Fibroblast of mammary gland (primary cell): ENCODE measurements around the gene VWA5B2.

Experiments used
- DNase-seq: peaks from one replicate; pipeline ENCODE4 v3.0.0-alpha.2; 2010; ENCODE audit warnings: low read depth
- H3K4me3 ChIP-seq: 2 replicates; pipeline ENCODE4 v1.5.1; 2011; ENCODE audit warnings: low read depth, mild to moderate bottlenecking, low read length, moderate library complexity; ENCODE audit not compliant: control insufficient read depth
- TF ChIP-seq, protein P1 (sequence below): conservative IDR thresholded peaks from 2 replicates; pipeline ENCODE4 v1.5.1; 2011; ENCODE audit warnings: low read depth, low read length, inconsistent platforms; ENCODE audit not compliant: control insufficient read depth, insufficient read depth

Gene VWA5B2

DNA sequence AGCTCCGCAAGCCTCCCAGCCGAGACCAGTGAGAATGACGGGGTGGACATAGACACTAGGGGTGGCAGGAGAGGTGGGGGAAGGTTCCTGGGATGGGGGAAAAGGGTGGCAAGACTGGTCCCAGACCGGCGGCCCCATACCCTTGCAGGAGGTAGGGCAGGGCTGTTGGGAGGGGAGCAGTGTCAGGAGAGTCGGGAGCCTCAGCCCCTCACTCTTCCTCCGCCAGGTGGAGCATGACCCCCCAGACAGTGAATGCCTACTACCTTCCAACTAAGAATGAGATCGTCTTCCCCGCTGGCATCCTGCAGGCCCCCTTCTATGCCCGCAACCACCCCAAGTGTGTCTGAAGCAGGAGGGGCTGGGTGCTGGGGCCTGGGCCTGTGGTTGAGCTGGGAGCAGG lies 60.9 kb downstream of the VWA5B2 start:
- no peak overlapping the region for H3K4me3 ChIP-seq
- TF ChIP-seq, protein P1, sequence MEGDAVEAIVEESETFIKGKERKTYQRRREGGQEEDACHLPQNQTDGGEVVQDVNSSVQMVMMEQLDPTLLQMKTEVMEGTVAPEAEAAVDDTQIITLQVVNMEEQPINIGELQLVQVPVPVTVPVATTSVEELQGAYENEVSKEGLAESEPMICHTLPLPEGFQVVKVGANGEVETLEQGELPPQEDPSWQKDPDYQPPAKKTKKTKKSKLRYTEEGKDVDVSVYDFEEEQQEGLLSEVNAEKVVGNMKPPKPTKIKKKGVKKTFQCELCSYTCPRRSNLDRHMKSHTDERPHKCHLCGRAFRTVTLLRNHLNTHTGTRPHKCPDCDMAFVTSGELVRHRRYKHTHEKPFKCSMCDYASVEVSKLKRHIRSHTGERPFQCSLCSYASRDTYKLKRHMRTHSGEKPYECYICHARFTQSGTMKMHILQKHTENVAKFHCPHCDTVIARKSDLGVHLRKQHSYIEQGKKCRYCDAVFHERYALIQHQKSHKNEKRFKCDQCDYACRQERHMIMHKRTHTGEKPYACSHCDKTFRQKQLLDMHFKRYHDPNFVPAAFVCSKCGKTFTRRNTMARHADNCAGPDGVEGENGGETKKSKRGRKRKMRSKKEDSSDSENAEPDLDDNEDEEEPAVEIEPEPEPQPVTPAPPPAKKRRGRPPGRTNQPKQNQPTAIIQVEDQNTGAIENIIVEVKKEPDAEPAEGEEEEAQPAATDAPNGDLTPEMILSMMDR, result no peak
- no peak for DNase-seq

DNA sequence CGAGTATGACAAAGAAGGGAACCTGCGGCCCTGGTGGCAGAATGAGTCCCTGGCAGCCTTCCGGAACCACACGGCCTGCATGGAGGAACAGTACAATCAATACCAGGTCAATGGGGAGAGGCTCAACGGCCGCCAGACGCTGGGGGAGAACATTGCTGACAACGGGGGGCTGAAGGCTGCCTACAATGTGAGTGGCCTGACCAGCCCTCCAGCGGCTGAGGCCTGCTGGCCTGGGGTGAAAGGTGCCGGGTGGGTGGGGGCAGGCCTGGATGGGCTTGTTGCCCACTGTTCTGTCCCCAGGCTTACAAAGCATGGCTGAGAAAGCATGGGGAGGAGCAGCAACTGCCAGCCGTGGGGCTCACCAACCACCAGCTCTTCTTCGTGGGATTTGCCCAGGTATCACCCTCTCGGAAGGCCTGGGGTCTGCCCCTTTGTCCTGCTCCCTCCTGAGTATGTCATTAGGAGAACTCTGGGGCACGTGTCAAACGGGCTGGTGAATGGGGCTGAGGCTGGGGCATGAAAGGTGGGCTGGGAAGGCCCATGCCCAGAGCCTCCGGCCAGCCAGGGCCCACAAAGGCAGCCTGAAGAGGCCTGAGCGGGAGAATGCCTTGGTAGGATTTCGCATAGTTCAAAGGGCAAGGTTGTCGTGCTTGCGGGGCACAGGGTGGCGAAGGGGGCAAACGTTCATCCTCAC lies 61.8 kb downstream of the VWA5B2 start:
- H3K4me3 ChIP-seq, result no peak overlapping the region
- no peak for DNase-seq
- TF ChIP-seq, protein P1, result no peak
